ENCODE measurements around the gene ZNF236.
"Not testable (repeated sequence)": the region's sequence is repeated elsewhere in the genome, so short reads cannot be mapped to it uniquely, and the experiment has no call there.

The ZNF236 gene

GRCh38 chr18:77009675-77010074, 187.3 kb downstream of the ZNF236 start:
- DNase-seq, result no peak

GRCh38 chr18:77012120-77012519, 189.8 kb downstream of the ZNF236 start:
- peak in 1 of 3 donors; percentile 10 for DNase-seq

- DNase-seq, result peak in 1 of 3 donors; percentile 36
Measured at GRCh38 chr18:77012806-77013541, 190.6 kb downstream of the ZNF236 start.

GRCh38 chr18:77013811-77014521, 191.6 kb downstream of the ZNF236 start:
- DNase-seq, result peak; percentile 76 to 87 (median 76)

- DNase-seq, result peak in 1 of 3 donors; percentile 15
Measured at GRCh38 chr18:77014538-77014937, 192.2 kb downstream of the ZNF236 start.

GRCh38 chr18:77015169-77015568, 192.8 kb downstream of the ZNF236 start:
- DNase-seq, result peak; percentile 46 to 70 (median 64)

GRCh38 chr18:77015771-77016710, 193.7 kb downstream of the ZNF236 start:
- peak; percentile 46 to 69 (median 60) for DNase-seq

- DNase-seq, result no peak
Measured at GRCh38 chr18:77016936-77017335, 194.6 kb downstream of the ZNF236 start.

GRCh38 chr18:77017355-77017754, 195.0 kb downstream of the ZNF236 start:
- peak in 1 of 3 donors; percentile 18 for DNase-seq

GRCh38 chr18:77018650-77019049, 196.3 kb downstream of the ZNF236 start:
- not testable (repeated sequence) for DNase-seq

- DNase-seq, result no peak
Measured at GRCh38 chr18:77019641-77020040, 197.3 kb downstream of the ZNF236 start.

Measured in suppressor macrophage treated with lipopolysaccharide for 1 hour (primary cell).